ENCODE measurements around the gene TMIGD3.

The TMIGD3 gene

DNA sequence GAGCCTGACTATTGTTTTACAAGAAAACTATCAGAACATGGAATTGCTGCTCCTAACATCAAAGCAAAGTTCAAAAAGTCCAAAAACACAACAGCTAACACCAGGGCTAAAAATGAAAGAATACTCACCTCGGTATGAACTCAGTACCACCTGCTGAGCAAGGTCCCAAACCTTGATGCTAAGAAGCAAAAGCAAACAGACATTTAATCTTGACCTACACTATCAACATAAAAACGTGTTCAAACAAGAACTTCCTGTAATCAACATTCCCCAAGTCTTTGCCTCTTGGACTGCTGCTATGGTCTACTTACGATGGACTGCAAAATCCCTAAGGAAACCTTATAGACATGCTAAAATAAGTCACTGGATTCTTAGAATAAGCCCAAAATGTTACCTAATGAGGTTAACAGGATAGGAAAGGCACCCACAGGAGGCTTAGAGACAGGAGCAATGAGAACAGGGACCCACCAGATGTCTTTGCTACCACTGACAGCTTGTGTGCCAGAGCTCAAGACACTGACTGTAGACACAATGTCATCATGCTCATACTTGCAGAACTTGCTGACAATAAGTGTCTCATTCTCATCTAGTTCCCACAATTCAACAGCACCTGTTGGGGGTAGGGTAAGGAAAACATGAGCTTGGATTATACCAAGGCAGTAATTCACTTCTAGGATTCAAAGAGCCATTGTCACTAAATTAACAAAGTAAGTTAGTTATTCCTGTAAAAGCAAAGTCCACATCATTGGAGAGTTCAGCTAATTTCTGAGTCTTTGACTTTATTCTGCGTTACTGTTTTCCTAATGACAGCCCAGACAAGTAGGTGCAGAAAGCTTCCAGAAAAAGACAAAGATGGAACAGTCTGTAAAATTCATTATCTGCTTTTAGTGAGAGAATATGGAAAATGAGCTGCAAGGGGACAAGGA, 56.2 kb downstream of the TMIGD3 start:
- no peak for DNase-seq (ENCODE audit: low spot score)

DNA sequence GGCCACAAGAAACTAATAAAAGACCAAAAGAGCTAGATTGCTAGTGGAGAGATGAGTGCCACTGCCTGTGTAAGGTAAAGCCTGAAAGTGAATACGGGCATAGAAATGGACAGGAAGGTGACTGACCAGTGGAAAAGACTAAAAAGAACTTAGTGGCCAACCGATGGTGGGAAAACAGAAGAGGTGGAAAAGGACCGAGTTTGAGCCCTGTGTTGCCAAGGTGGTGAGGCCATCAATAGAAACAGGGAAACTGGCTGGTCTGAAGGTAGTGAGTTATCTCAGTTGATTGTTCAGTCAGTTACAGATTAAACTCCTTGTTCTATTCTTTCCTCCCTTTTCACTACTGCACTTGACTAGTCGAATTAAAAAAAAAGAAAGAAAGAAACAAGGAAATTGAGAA, 56.9 kb downstream of the TMIGD3 start:
- no peak for DNase-seq (ENCODE audit: low spot score)

DNA sequence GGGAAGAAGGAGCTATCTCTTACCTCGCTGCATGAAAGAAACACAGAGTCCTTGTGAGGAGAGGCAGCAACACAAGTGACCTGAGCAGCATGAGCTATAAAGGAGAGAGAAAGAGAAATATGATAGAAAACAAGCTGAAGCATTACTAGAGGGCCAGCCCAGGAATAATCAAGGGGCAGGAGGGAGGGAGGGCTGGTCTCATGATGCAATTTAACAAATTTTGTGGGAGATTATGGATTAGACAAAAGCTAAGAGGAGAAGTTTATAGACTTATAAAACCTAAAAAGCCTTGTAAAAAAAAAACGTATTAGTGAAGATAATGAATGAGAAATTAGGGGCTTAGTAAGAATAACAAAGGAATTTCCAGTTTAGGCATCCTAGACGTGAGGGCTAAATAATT, 59.4 kb downstream of the TMIGD3 start:
- DNase-seq (ENCODE audit: low spot score) = no peak

DNA sequence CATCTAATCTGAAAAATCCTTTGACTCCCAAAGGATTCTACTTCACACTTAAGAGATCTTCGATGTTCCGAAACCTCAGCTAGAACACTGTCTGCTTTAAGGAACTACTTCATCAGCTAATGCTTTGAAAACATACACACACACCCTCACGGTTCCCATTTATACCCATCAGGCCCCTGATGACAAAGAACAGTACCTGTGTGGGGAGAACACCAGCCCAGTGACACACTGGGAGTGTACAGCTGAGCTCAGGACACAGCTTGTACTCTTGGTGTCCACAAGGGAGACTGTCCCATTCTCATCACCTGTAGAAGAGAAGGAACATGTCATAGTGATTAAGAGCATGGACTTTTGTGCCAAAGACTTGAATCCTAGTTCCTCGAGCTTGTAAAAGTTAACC, 61.0 kb downstream of the TMIGD3 start:
- DNase-seq (ENCODE audit: low spot score) = no peak

DNA sequence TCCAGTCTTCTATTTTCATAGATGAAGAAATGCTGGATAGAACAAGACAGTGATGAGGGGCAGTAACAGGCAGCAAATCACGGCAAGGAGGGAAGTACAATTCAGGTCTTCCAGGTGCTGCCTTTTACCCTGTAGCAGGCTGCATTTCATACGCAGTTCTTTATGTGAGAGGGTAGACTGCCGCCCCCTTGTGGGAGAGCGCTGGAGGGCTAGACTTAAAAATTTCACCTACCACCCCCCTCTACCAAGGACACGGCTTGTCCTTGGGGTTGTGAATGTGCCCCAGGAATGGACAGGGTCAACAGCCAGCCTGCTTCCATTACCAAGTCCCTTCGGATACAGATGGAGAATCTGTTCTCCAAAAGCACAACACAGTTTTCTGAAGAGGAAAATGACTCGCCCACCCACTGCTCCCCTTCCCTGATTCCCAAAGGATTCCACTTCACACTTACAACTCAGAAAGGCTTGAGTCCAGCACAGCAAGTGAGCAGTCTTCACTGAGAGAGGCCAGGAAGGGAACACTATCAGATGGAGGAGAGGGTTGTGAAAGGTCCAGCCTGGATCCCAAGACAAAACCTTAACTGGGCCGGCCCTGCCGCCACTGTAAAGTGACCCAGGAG, 61.8 kb downstream of the TMIGD3 start:
- peak; percentile 65 for DNase-seq (ENCODE audit: low spot score)

DNA sequence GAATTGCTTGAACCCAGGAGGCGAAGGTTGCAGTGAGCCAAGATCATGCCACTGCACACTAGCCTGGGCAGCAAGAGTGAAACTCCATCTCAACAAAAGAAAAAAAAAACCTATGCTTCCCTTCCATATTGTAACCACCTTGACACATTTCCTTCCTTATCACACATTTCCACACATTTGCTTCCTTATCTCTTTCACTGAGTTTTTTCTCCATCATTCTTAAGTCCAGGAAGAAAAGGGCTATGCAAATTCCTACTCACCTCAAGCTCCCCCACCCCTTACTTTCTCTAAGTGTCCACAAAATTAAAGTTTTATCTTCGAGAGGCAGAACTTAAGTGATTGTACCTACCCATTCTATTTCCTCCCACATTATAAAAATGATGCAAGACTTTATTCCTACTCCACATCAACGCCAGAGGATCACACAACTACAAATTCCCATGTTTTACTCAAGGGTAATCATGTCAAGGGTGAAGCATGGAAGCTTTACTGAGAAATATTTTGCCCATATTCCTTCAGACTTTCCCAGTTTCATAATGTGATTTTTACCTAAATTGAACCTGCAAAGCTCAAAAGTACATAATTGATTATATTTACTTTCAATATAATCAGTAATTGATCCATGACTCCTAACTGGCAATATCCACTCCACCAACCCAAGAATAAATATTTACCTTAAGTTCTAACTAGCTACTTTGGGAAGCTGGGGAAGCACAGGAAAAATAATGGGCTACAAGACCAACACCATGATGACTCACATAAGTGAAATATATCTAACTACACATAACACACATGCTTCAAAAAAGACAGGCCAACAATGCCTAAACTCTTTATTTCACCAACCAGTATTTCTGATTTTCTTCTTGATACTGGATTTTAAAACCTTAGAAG, 63.7 kb downstream of the TMIGD3 start:
- no peak for DNase-seq (ENCODE audit: low spot score)

DNA sequence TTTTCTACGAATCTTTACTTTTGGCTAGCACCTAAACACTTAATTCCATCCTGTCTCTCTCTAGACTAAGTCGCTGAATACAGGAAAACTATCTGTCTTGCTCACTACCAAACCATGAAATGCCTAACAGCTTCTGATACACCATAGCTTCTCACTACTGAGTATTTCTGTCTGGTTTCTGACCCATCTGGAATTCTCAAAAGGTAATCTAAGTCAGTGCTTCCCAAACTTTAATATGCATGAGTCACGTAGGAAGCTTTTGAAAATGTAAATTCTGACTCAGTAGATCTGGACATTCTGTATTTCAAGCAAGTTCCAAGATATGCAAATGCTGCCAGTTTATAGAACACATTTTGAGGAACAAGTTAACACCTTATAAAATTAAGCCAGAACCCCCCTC, 66.7 kb downstream of the TMIGD3 start:
- no peak for DNase-seq (ENCODE audit: low spot score)
